Keratinocyte (primary cell): Measurements from ENCODE around the gene IKZF1.

Source experiments
- CTCF ChIP-seq, 3 experiments: IDR thresholded peaks in 1 of 3; conservative IDR thresholded peaks in 1 of 3; optimal IDR thresholded peaks in 1 of 3; 2 replicates in 2 of 3; 3 replicates in 1 of 3; pipeline versions ENCODE3 to v1.5.1; 2011; ENCODE audit warnings: low read length in 3 of 3, mild to moderate bottlenecking in 3 of 3, moderate library complexity in 2 of 3, control low read depth in 1 of 3, inconsistent platforms in 1 of 3; ENCODE audit not compliant: insufficient read depth in 2 of 3; ENCODE audit errors: extremely low read depth in 1 of 3
- EZH2 ChIP-seq: IDR thresholded peaks from one replicate; pipeline ENCODE4 v1.6.1; 2012; ENCODE audit warnings: inconsistent platforms, mild to moderate bottlenecking, low read length, moderate library complexity

GRCh38 chr7:50284296-50284695, 20.2 kb upstream of the IKZF1 start:
- TF ChIP-seq CTCF (optimal IDR thresholded peaks at IDR 0.05 in 1 of 3, IDR thresholded peaks at IDR 0.05 in 1 of 3, conservative IDR thresholded peaks at IDR 0.05 in 1 of 3; ENCODE audit: extremely low read depth in 1 of 3, insufficient read depth in 2 of 3, low read length in 3 of 3), result no peak
- TF ChIP-seq EZH2, result no peak
